Measurements from ENCODE around the gene FMO4. TPM values are rescaled to one million over a fixed set of nuclear protein-coding genes. Genes with fewer than 3 reads are reported as not detected.

FMO4 gene
- total and polyA plus RNA-seq, 10 of the 15 experiments (the other 5 are each of a cell fraction or from before 2014, with no cell fraction given), result 0.26 to 3.0 (median 1.1) TPM

- no peak for DNase-seq (ENCODE audit: low read depth, low spot score)
- no peak overlapping the region for H3K4me2 ChIP-seq (ENCODE audit: control insufficient read depth, insufficient read depth)
- intact Hi-C loops (cut with micrococcal nuclease; ENCODE audit: unreplicated experiment), result no loop called here
- no peak for ATAC-seq
- H3K9me3 ChIP-seq (replicated peaks; ENCODE audit: control insufficient read depth, insufficient read depth, low read length), result peaks cover 4% of the 10 kb centered on the region; the same call in 2 of the 3 replicates
- WGBS (ENCODE audit: insufficient coverage, insufficient replicate concordance, low lambda C conversion rate, missing lambda C conversion rate), result 0% methylated on average over 2 of the region's 2 CpGs
- no TSS peak for BruUV-seq (replicated peaks)
- no peak overlapping the region for H3K4me3 ChIP-seq
- no peak for FAIRE-seq
- in situ Hi-C loops (cut with MboI), result no loop called here
- TF ChIP-seq ZBTB33 (IDR thresholded peaks at IDR 0.05) (no peak), NKRF (conservative IDR thresholded peaks at IDR 0.05) (no peak)
- H3K79me2 ChIP-seq (ENCODE audit: control insufficient read depth, insufficient read depth, low read length), result no peaks in the 10 kb centered on the region
- no peaks in the 10 kb centered on the region for H4K20me1 ChIP-seq (ENCODE audit: control insufficient read depth, insufficient read depth)
- no peak overlapping the region for H2AFZ ChIP-seq (ENCODE audit: control insufficient read depth, low read depth, low read length)
- no peaks in the 10 kb centered on the region for H3K4me1 ChIP-seq (ENCODE audit: control insufficient read depth, insufficient read depth, low read length)
- RAD21 ChIA-PET (ENCODE audit: unreplicated experiment), result interaction anchor here (1.3 kb wide), 1 partner anchor 17 kb away, joined by 4 read pairs; the partner anchor contains the start of gene FMO4
- no peak overlapping the region for H3K27ac ChIP-seq (ENCODE audit: control insufficient read depth, insufficient read depth)
- SMC1A ChIA-PET (ENCODE audit: uncharacterized antibody, unreplicated experiment), result interaction anchor here (0.6 to 1.3 kb wide), 2 partner anchors 17 to 76 kb away, joined by 3 to 4 read pairs; partner anchors contain the start of gene FMO4
- POLR2A ChIA-PET, result no interaction called here
- no peak overlapping the region for H3K9ac ChIP-seq (ENCODE audit: control insufficient read depth, insufficient read depth, low read length)
- H3K36me3 ChIP-seq (ENCODE audit: control insufficient read depth in 2 of 2, insufficient read depth in 2 of 2, low read length in 1 of 2), result no peaks in the 10 kb centered on the region
- H3K27me3 ChIP-seq (replicated peaks in 1 of 2; ENCODE audit: control insufficient read depth in 2 of 2, insufficient read depth in 2 of 2, low read length in 1 of 2), result no peaks in the 10 kb centered on the region; a peak in 1 of 4 replicates
- CTCF ChIA-PET, result interaction anchor here (1.3 to 1.4 kb wide), 2 partner anchors 17 to 51 kb away, joined by 3 to 9 read pairs; partner anchors contain the start of gene FMO4
These were observed 17.1 kb upstream of the FMO4 start for GRCh38 chr1:171296897-171297296.
